Neuron (in vitro differentiated cells): ENCODE data around the gene CTNNA3.

Experiments used
- H2AFZ ChIP-seq: one replicate; pipeline ENCODE4 v1.6.1; 2013; ENCODE audit warnings: low read depth, mild to moderate bottlenecking, inconsistent platforms, low read length, moderate library complexity
- H3K27me3 ChIP-seq: one replicate; pipeline ENCODE4 v1.6.1; 2013; ENCODE audit warnings: low read length; ENCODE audit not compliant: insufficient read depth
- H3K36me3 ChIP-seq: one replicate; pipeline ENCODE4 v1.6.1; 2013; ENCODE audit warnings: low read length; ENCODE audit not compliant: insufficient read depth
- H3K4me1 ChIP-seq: one replicate; pipeline ENCODE4 v1.6.1; 2013; ENCODE audit warnings: low read length; ENCODE audit not compliant: insufficient read depth
- H3K4me3 ChIP-seq: 2 replicates; pipeline ENCODE4 v1.5.1; 2013; ENCODE audit warnings: mild to moderate bottlenecking, low read length, moderate library complexity
- H3K9me3 ChIP-seq: one replicate; pipeline ENCODE4 v1.6.1; 2013; ENCODE audit warnings: low read length

Gene CTNNA3

DNA sequence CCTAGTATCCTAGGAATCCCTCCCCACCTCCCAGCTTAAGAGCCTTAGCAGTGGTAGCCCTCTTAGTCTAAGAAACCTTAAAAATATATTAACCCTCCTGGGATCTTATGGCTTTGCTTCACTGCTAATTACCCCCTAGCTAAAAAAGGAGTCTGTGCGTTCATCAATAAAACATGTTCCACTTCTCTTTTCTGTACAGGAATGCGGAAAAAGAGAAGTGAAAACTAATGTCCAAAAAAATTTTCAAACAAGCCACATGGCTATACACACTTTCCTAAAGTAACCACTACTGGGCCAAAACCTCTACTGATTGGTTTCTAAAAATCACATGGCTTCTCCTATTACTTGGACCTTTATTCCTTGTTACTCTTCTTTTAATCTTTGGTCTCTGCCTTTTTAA is 1437.3 kb downstream of the CTNNA3 start:
- Histone ChIP-seq H3K9me3 (no peaks in the 10 kb centered on the region), H2AFZ (no peak overlapping the region), H3K27me3 (no peaks in the 10 kb centered on the region), H3K4me1 (no peaks in the 10 kb centered on the region), H3K36me3 (no peaks in the 10 kb centered on the region), H3K4me3 (no peak overlapping the region)

DNA sequence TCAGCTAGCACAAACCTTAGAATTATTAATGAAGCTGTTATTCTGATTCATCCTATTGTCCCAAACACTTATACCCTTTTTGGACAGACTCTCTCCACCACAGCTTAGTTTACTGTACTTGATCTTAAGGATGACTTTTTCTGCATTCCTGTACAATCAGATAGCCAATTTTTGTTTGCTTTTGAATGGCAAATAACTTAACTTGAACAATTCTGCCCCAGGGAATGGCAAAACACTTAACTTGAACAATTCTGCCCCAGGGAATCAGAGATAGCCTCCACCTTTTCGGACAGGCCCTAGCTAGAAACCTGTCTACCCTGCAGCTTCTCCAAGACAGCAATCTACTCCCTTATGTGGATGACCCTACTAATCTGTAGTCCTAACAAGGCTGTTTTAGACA is 1438.2 kb downstream of the CTNNA3 start:
- Histone ChIP-seq H3K4me1 (no peaks in the 10 kb centered on the region), H3K36me3 (no peaks in the 10 kb centered on the region), H2AFZ (no peak overlapping the region), H3K9me3 (no peaks in the 10 kb centered on the region), H3K27me3 (no peaks in the 10 kb centered on the region), H3K4me3 (no peak overlapping the region)

GRCh38 chr10:66252986-66253385 is 1443.0 kb downstream of the CTNNA3 start:
- Histone ChIP-seq H3K4me1 (no peaks in the 10 kb centered on the region), H3K9me3 (no peaks in the 10 kb centered on the region), H3K36me3 (no peaks in the 10 kb centered on the region), H3K4me3 (no peak overlapping the region), H2AFZ (no peak overlapping the region), H3K27me3 (no peaks in the 10 kb centered on the region)

- no peak overlapping the region for H3K4me3 ChIP-seq
- no peaks in the 10 kb centered on the region for H3K36me3 ChIP-seq
- H2AFZ ChIP-seq: no peak overlapping the region
- H3K27me3 ChIP-seq: no peaks in the 10 kb centered on the region
- no peaks in the 10 kb centered on the region for H3K4me1 ChIP-seq
- H3K9me3 ChIP-seq: no peaks in the 10 kb centered on the region
Measured at GRCh38 chr10:66246177-66246576, 1449.8 kb downstream of the CTNNA3 start.

GRCh38 chr10:66244953-66245352 is 1451.0 kb downstream of the CTNNA3 start:
- Histone ChIP-seq H3K4me1 (no peaks in the 10 kb centered on the region), H2AFZ (no peak overlapping the region), H3K27me3 (no peaks in the 10 kb centered on the region), H3K36me3 (no peaks in the 10 kb centered on the region), H3K4me3 (no peak overlapping the region), H3K9me3 (no peaks in the 10 kb centered on the region)

- H3K36me3 ChIP-seq: no peaks in the 10 kb centered on the region
- H3K4me1 ChIP-seq: no peaks in the 10 kb centered on the region
- H3K27me3 ChIP-seq: no peaks in the 10 kb centered on the region
- no peak overlapping the region for H3K4me3 ChIP-seq
- H3K9me3 ChIP-seq: no peaks in the 10 kb centered on the region
- H2AFZ ChIP-seq: no peak overlapping the region
Measured at GRCh38 chr10:66242885-66243284, 1453.1 kb downstream of the CTNNA3 start.

DNA sequence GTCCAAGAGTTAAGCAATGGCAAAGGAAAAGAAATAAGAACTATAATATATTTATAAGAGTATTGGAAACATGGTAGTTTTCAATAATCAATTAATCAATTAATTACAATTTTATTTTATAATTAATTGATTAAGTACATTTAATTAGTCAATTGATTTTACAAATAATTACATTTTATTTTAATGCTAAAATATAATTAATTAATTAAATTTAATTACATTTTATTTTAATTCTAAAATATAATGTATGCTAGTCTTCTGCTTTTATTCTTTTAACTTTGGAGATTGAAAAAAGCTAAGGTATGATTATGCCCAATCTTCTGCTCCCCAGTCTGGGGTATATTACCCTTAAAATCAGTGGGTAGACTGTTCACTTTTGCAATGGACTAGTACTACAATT is 1456.9 kb downstream of the CTNNA3 start:
- Histone ChIP-seq H3K27me3 (no peaks in the 10 kb centered on the region), H2AFZ (no peak overlapping the region), H3K4me3 (no peak overlapping the region), H3K9me3 (no peaks in the 10 kb centered on the region), H3K36me3 (no peaks in the 10 kb centered on the region), H3K4me1 (no peaks in the 10 kb centered on the region)

- no peaks in the 10 kb centered on the region for H3K36me3 ChIP-seq
- H3K9me3 ChIP-seq: no peaks in the 10 kb centered on the region
- H3K27me3 ChIP-seq: no peaks in the 10 kb centered on the region
- no peaks in the 10 kb centered on the region for H3K4me1 ChIP-seq
- no peak overlapping the region for H3K4me3 ChIP-seq
- H2AFZ ChIP-seq: no peak overlapping the region
Measured at GRCh38 chr10:66238343-66238742, 1457.7 kb downstream of the CTNNA3 start.

GRCh38 chr10:66234872-66235271 is 1461.1 kb downstream of the CTNNA3 start:
- Histone ChIP-seq H2AFZ (no peak overlapping the region), H3K36me3 (no peaks in the 10 kb centered on the region), H3K4me1 (no peaks in the 10 kb centered on the region), H3K27me3 (no peaks in the 10 kb centered on the region), H3K9me3 (no peaks in the 10 kb centered on the region), H3K4me3 (no peak overlapping the region)

GRCh38 chr10:66228887-66229286 is 1467.1 kb downstream of the CTNNA3 start:
- Histone ChIP-seq H3K9me3 (no peaks in the 10 kb centered on the region), H2AFZ (no peak overlapping the region), H3K4me1 (no peaks in the 10 kb centered on the region), H3K36me3 (no peaks in the 10 kb centered on the region), H3K27me3 (no peaks in the 10 kb centered on the region), H3K4me3 (no peak overlapping the region)

DNA sequence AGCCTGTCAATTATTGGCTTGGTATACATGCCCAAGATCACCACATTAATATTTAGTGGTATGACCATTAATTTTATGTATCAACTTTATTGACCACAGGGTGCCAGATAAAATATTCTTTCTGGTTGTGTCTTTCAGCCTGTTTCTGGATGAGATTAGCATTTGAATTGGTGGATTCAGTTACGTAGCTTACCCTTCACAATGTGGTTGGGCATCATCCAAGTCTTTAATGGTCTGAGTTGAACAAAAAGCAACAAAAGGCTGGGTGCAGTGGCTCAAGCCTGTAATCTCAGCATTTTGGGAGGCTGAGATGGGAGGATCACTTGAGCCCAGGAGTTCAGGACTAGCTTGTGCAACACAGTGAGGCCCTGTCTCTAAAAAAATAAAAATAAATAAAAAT is 1472.3 kb downstream of the CTNNA3 start:
- no peak overlapping the region for H2AFZ ChIP-seq
- no peak overlapping the region for H3K4me3 ChIP-seq
- no peaks in the 10 kb centered on the region for H3K9me3 ChIP-seq
- no peaks in the 10 kb centered on the region for H3K27me3 ChIP-seq
- no peaks in the 10 kb centered on the region for H3K36me3 ChIP-seq
- H3K4me1 ChIP-seq: no peaks in the 10 kb centered on the region

DNA sequence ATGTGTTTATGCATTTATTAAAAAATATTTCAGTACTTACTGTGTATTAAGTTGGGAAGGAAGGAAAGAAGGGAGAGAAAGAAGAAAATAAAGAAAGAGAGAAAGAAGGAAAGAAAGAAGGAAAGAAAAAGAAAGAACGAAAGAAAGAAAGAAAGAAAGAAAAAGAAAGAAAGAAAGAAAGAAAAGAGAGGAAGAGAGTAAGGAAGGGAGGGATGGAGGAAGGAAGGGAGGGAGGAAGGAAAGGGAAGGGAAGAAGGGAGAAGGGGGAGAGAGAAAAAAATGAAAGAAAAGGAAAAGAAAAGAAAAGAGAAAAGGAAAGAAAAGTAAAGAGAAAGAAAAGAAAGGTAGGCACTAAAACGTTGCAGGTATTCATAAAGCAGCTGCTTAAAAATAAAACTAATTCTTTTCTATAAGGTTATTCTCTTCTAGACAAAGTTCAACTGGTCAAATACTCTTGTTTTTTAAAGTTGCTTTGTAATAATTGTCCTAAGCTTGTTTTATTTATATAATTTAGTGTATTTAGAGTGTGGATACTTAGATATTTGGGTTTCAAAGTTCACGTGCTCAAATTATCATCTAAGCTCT is 1473.4 kb downstream of the CTNNA3 start:
- Histone ChIP-seq H3K4me1 (no peaks in the 10 kb centered on the region), H3K36me3 (no peaks in the 10 kb centered on the region), H3K4me3 (no peak overlapping the region), H3K9me3 (no peaks in the 10 kb centered on the region), H3K27me3 (no peaks in the 10 kb centered on the region), H2AFZ (no peak overlapping the region)

DNA sequence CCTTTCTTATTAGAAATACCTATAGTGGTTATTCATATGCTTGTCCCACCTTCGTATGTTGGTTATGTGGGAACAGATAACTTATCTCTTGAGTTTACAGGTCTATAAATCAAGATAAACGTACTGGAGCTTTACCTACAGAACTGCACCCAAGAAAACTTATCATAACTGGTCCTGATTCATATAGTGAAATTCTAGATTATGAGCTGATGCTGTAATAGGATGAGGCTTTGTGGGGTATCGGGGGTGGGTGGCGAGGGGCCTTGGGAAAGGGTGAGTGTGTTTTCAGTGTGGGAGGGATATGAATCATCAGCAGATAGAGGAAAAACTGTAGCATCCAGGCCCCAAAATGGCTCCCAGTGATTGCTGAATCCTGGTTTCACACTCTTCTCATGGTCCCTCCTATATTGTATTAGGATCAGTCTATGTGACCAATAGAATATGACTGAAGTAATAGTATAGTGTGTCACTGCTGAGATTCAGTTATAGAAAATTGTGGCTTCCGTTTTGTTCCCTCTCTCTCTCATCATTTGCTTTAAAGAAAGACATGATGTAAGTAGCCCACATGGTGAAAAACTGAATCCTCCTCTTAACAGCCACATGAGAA is 1476.9 kb downstream of the CTNNA3 start:
- no peaks in the 10 kb centered on the region for H3K4me1 ChIP-seq
- no peak overlapping the region for H3K4me3 ChIP-seq
- no peak overlapping the region for H2AFZ ChIP-seq
- H3K27me3 ChIP-seq: no peaks in the 10 kb centered on the region
- H3K9me3 ChIP-seq: no peaks in the 10 kb centered on the region
- H3K36me3 ChIP-seq: no peaks in the 10 kb centered on the region

DNA sequence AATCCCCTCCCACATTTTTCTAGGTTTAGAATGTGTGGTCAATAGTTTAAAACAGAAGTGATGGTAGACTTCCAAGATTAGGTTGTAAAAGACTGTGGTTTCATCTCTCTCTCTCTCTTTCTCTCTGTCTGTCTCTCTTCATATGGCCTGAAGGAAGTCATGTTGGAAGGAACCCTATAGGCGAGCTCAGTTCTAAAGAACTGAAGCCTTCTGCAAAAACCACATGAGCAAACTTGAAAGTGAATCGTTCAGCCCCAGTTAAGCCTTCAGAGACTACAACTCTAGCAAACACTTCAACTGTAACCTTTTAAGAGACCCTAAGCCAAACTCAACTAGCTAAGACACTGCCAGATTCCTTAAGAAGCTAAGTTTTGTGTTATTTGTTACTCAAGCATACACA is 1477.7 kb downstream of the CTNNA3 start:
- Histone ChIP-seq H3K36me3 (no peaks in the 10 kb centered on the region), H3K4me3 (no peak overlapping the region), H3K27me3 (no peaks in the 10 kb centered on the region), H2AFZ (no peak overlapping the region), H3K4me1 (no peaks in the 10 kb centered on the region), H3K9me3 (no peaks in the 10 kb centered on the region)
